COLO829 (cell line): ENCODE measurements around the gene PODXL.
"Not testable (repeated sequence)": the region's sequence is repeated elsewhere in the genome, so short reads cannot be mapped to it uniquely, and the experiment has no call there.

Source experiments
- DNase-seq: peaks from one replicate; pipeline ENCODE4 v3.0.0; 2012; ENCODE audit warnings: low spot score

PODXL gene

DNA sequence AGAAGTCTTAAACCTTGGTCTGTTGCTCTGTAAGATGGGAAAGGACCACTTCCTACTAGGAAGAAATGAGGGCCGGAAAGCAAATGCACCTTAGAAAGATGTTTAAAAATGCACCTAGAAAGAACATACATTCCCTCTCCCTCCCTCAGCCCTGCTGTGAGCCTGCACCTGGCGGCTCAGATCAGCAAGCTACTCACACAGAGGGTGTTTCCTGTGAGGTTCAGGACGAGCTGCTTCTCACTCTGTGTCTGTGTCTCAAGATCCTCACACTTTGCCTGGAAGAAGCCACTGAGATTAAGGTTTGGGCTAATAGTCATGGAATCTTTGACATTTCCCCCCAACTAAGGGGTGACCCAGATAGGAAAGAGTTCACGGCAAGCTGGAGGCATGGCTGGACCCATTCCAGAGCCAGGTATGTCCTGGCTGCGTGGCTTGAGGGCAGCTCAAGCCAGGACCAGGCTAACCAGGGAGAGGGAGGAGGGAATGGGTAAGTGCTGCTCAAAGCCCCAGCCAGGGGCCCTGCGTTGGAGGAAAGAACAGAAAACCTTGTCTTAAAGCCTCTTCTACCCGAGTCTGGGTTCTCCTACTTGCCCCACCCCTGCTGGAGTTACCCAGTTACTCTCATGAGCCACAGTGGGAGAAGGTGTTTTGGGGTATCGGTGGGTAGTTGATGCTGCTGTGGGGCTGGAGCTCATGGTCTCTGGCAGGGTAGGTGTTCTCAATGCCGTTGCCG, 47.5 kb downstream of the PODXL start:
- no peak for DNase-seq

DNA sequence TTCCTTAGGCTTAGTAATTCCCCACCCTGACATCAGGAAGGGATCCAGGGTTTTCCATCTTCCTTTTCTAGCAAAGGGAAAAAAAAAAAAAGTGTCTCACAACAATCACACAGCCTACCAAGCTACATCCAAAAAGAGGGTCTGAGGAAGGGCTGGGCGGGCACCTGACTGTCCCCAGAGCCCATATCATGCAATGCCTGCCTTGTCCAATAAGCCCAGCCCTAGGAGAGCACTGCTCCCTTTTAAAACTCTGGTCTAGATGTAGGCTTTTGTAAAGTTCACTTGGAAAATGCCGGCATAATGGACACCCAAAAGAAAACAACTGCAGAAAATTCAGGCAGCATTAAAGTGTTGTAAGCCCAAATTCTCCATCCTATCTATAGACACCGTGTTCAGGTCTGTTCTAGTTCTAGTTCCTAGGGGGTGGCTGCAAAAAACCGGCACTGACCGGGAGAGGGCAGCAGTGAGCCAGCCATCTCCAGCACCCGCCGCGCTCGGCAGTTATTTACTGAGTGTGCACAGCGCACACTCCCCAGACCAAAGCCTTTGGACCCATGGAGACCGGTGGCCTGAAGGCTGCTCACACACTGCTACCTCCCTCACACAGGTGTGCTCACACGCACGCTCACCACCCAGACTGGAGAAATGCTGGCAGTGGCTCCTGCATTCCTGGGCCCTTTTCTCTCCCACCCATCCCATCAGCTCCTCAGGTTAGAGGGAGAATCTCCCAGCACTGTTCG, 48.7 kb downstream of the PODXL start:
- peak; percentile 84 for DNase-seq

DNA sequence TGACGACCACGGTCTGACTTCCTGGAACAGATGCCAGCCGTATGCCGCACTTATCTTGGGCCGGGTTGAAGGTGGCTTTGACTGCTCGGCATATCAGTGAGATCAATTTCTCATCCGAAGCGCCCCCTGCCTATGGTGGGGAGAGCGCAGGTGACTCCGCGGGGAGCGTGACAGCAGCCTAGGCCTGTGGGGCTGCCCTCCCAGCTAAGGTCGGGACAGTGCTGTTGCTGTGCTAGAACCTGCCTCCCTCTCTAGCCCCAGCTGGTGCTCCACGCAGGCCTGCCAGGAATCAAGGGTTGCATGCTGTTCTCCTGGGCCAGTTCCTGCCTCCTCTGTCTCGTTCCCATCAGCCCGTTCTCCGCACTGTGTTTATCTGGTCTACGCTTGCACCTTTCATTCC, 49.8 kb downstream of the PODXL start:
- DNase-seq: no peak

DNA sequence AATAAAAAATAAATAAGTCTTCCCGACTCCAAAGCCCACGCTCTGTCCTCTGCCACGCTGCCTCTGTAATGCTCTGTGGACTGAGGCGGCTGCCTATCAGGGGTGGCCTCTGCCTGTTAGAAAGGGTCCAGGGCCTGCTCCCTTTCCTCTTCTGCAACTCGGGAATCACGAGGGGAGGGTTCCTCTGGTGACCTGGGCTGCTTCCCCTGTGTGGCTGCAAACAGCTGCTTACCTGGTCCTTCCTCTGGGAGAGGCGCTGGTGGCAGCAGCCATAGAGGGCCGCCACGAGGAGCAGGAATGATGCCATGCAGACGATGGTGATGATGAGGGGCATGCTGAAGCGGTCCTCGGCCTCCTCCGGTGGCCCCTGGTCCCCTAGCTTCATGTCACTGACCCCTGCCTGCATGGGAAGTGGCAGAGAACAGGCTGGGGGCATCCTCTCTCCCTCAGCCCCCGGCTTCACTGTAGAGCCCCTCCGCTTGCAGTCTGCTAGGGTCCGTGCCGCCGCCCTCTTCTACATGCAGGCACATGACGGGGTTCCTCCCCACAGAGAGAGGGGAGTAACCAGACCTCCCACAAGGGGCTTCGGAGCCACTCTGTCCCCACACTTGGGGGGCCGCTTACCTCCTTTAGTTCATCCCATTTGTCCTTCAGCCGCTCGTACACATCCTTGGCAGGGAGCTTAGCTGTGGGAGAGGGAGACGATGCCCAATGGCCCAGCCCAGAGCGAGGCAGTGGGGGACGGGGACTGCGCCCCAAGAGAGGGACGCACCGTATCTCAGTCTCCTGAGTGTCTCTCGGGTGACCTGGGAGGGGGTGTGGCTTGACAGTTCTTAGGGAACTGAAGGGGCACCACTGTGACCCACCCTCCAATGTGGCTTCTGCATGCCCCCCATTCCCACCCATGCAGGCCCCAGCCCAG, 50.5 kb downstream of the PODXL start:
- no peak for DNase-seq

DNA sequence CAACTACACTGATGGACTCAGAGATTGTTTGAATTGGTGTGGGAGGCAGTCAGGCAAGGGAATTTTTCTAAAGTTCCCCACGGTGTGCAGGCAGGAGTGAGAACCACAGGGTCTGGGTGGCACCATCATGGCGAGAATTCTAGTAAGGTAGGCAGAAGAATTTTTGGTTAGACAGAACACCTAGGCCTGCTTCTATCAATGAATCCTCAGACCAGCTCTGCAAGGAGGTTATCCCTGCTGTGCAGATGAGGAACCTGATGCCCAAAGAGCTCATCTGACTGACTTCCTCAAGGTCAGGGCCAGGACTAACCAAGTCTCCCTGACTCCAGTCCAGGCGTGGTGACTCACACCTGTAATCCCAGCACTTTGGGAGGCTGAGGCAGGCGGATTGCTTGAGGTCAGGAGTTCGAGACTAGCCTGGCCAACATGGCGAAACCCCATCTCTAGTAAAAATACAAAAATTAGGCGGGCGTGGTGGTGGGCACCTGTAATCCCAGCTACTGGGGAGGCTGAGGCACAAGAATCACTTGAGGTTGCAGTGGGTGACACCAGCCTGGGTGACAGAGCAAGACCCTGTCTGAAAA, 51.3 kb downstream of the PODXL start:
- DNase-seq: not testable (repeated sequence)

DNA sequence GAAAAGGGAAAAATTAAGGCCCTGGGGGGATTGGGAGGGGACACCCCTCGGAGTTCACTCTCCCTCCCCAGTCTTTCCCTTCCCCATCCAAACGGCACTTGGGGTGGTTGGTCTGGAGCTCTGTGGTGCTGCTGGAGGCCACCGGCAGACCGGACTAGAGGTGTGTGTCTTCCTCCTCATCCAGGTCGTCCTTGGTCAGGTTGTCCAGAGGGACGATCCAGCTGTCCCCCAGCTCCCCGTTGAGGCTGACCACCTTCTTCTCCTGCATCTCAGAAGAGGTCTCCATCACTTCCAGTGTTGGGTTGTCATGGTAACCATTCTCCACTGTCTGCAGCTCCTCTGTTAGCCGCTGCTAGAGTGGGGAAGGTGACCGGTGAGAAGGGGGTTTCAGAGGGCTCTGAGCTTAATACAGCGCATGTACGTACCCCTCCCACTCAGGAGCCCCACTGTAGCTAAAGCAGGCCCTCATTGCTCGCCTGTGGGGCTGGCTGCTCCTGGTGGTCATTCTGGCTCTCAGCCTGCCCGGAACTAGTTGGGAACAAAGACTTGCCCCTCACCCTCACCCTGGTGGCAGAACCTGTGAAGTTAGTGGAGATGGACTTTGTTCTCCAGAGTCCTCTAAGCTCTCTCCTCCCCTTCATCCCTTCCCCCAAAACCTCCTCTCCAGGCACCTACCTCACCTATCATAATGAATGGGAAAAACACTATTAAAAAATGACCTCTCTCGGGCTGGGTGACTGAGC, 52.1 kb downstream of the PODXL start:
- no peak for DNase-seq

DNA sequence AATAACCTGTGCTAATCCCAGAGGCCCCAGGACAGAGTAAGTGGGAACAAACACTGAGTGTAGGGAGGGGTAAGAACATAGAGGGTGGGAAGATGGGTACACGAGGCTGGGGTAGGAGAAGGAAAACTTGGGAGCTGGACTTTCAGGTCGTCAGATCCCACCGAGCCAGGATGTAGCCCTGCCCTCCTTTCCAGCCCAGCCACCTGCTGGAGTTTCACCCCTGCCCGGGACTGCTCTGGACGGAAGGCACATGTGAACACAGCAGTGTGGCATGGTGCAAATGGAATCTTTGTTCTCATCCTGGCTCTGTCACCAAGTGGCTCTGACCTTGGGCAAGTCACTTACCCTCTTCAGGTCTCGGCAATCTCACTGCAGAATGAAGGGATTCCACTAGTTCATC, 52.8 kb downstream of the PODXL start:
- DNase-seq: no peak

DNA sequence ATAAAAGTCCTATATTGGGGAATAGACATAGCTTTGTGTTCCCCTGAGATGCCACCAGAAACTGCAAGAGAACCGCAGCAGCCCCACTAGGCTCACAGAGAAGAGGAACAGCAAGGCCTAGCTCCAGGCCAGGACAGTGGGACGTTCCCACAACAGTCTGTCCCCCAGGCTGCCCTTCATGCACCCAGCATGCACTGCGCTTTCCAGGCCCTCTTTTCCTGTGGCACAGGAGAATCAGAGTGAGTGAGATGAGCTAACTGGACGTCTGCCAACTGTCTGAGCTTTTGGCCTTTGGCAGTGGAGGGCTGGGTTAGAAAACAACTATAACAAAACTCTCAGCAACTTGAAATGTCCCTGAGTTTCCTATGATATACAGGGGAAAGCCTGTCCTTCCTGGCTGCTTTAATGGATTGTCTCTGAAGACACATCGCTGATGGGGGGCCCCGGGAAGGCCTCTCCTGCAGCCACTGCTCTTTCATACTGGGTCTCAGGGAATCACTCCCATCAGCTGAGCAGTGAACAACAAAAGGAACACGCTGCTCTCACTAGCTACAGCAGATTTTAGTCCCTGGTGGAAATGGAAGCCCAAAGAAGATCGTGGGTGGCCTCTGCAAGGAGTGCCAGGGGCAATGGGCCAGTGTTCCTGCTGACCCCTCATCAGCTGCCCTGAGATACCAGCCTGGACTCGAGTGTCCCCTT, 53.5 kb downstream of the PODXL start:
- DNase-seq: peak; percentile 53

DNA sequence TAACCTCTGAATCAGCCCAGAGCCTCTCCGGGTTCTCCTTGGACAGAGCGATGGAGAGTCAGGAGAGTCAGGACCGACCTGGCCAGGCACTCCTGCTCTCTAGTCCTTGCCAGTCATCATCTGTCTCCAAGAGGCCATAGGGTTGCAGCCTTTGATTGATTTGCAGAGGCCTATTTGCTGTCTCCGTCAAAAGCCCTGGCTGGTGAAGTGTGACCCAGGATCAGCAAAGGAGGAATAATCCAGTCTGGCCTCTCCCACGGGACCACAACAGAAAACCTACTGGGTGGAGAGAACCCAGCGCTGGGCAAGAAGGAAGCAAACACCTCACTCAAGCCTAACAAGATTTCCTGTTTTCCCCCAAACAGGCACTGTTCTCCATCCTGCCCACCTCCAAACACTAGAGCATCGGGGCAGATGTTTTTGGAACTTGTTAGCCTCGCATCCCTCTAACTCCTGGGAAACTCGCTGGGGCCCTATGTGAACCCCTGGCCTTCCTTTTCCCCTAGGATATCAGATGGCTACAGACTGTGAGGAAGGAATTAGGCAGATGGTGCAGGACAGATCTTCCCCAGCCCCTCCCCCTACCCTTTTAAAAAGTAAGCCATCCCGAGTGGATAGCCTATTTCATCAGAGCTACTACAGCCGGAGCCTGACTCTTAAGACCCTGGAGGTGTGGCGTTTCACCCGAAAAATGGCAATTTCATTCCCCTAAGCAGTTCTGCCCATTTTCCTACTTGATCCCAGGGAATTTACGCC, 54.3 kb downstream of the PODXL start:
- DNase-seq: no peak

DNA sequence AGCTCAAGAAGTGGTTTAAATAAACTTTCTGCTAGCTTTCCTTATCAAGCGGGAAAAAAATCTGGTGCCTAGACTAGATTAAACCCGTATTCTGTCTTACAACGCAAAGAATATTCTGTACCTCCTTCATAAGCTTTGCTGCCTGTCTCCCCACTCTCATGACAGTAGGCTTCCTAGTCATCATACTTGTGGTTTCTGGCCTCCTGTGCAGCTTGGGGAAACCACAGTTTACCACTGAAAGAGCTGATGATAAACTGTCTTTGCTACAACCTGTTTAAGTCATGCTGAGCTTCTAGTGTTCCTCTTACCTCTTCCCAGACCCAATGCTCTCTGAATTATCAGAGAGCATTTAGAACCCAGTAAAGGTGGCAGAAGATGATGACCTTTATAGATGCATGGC, 55.0 kb downstream of the PODXL start:
- DNase-seq: no peak

DNA sequence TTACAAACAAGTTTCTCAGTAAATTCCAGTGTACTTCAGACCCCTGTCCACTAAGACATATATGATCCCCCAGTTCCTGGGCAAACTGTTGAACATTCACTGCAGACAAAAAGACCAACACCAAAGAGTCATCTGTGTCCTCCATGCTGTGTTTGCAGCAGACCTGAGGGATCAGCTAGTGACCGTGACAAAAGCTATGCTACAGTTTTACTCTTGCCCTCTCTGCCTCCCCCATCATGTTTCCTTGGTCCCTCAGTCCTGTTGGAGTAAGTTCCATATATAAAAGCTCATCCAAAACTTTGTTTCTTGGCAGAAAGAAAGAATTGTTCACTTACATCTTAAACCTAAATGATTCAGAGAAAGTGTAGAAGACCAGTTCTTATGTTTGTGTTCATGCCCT, 56.1 kb downstream of the PODXL start:
- no peak for DNase-seq

DNA sequence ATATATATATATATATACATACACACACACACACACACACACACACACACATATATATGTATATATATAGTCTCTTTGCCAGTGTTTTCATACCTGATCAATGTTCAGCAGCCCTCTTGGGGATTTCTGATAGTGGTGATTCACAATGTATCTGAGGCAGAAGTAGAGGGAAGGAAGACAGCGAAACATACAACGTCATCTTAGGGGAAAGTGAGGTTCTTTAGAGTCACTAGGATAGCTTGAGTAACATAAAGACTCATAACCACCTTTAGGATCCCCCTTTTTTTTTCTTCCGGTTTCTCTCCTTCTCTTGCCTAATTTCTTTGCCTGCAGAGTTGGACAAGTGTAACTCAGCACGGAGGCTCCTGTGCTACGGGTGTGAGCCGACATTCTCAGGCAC, 56.6 kb downstream of the PODXL start:
- no peak for DNase-seq

DNA sequence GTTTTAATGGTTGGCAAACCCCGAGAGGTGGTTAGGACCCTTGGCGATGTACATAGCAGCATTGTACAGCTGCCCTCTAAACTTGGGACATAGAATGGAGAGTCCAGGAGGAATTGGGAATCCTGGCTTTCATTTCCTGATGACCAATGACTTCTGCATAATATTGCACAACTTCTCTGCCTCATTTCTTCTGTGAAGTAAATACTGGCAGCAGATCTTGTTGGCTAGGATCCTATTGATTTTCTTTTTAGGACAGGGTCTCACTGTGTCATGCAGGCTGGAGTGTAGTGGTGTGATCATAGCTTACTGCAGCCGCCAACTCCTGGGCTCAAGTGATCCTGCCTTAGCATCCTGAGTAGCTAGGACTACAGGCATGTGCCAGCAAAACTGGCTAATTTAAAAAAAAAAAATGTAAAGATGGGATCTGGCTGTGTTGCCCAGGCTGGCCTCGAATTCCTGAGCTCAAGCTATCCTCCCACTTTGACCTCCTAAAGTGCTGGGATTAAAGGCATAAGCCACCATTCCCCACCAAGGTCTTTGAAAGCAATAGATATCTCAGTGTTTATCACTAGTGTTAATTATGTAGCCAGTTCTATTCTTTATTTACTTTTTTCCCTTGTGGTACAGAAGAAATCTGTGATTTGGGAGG, 58.1 kb downstream of the PODXL start:
- DNase-seq: no peak

DNA sequence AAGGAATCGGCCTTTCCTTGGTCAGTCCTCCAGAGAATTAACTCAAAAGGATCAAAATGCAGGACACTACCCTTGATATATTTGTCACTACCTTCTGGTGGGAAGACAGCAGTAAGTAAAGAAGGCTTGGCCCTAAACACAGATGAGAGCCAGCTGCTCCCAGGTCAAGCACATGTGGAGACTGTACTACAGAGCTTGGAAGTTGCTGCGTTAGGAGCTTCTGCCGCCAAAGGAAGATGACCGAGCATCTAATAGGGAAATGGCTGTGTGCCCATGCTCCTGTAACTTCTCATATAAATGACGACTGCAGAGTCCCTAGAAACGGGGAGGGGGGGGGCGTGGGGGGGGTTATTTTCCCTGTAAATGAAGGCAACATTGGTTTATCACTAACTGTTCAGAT, 59.0 kb downstream of the PODXL start:
- DNase-seq: no peak

DNA sequence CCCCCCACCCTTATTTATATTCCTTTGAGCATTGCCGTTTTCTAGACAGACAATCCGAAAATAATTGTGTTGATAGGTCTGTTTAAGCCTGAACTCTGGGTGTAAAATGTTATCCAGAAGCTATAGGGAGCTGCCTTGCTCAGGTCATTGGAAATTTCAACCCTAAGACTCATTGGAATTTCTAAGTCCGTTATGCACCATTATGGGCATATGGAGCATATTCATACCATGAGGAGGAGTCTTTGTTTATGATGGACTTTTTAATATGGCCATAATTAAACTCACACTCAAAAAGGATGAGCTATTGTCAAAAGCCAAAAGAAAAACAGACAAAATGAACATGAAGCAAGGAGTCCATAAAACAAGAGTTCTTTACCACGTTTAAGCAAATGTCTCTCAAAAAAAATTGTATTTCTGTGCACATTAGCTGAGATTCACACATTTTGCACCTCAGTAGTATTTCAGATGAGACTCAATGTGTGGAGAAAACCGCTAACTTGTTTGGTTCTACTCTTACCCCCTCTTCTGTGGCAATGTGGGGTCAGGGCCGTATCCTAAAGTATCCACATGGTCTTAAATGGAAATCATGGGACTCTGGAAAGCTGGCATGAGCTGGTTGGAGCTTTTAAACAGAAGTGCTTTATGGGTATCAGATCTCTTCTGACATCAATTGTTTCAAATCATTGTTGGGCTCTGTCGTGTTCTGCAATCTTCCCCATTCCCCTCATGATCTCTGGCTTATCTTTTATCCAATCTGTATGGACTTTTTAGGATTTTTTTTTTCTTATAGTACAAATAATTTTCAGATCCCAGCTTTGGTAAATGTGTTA, 60.5 kb downstream of the PODXL start:
- DNase-seq: no peak

DNA sequence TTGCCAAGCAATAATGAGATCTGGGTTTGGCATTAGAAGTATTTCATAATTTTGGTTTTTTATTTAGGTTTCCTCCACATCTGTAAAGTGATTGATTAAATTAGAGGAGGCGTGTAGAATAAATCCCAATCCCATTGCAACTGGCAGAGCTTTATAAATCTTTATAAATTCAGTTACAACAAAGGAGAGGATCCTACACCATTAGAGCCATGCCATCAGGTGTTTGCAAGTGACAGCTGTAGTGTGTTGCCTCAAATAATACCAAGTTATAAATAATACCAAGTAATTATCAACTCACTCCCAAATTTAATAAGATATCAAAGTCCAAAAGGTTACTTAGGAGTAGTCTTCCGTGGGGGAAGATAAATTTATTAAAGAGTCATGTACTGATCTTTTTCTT, 62.2 kb downstream of the PODXL start:
- no peak for DNase-seq

DNA sequence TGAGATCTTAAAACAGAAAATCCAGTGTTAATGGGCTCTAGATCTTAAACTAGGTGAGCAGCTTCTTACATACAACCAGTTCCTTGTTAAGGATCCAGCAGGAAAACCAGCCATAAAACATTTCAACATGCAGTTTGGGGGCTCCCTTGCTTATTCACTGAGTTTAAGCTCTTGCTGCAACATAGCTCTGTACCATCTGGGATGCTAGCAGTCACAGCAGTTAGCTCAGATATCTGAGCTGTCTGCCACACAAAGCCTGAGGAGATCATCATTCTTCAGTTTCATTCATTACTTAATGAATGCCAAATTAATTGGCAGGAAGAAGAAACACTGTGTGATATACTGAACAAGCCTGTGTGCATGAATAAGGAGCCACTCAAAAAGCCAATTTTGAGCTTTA, 62.8 kb downstream of the PODXL start:
- no peak for DNase-seq

DNA sequence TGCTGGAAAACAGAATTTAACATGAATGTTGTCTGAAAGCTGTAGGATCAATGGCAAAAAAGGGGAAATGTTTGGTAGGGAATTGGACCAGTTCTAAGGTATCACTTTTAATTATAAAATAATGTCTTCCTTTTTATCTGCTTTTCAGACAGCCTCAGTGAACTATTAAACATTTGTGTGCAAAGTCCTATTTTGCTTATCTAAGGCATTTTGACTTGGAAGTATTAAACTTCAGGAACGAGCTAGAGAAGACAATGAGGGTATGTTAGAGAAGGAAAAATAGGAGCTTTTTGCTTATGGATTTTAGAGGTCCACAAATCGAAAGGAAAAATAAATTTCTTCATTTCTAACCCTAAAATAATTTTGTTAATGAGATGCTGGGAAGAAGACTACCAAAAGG, 63.3 kb downstream of the PODXL start:
- DNase-seq: no peak

DNA sequence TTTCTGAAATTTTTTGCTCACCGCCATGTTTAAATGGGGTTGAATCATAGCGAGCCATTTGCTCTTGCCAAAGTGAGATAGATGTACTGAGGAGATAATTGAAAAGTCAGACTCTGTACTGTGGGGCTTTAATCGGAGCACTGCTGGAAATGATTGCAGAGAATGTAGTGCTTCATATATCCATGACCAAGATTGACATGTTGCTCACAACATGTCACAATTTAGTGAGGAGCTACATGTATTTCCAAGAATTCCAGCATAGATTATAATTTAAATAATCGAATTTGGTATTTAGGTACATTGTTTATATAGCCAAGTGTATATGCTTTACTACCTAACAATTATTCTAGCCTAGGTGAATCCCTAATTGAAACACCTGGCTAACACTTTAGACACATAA, 66.5 kb downstream of the PODXL start:
- no peak for DNase-seq
